LoVo (cell line): Measurements from ENCODE around the gene CMTM1.
"Not testable (repeated sequence)": the region's sequence is repeated elsewhere in the genome, so short reads cannot be mapped to it uniquely, and the experiment has no call there.

ENCODE experiments used
- DNase-seq: peaks from one replicate; pipeline ENCODE4 v3.0.0-alpha.2; 2016; ENCODE audit warnings: low spot score

Gene CMTM1

DNA sequence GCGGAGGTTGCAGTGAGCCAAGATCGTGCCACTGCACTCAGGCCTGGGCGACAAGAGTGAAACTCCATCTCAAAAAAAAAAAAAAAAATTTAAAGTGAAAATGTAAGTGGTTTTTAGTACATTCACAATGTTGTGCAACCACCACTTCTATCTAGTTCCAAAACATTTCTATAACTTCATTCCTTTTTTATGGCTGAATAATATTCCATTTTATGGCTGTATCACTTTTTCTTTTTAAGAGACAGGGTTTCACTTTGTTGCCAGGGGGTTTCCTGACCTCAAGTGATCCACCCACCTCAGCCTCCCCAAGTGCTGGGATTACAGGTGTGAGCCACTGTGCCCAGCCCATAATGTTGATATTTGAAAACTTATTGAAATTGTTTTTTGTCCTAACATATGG, 26.6 kb downstream of the CMTM1 start:
- no peak for DNase-seq

DNA sequence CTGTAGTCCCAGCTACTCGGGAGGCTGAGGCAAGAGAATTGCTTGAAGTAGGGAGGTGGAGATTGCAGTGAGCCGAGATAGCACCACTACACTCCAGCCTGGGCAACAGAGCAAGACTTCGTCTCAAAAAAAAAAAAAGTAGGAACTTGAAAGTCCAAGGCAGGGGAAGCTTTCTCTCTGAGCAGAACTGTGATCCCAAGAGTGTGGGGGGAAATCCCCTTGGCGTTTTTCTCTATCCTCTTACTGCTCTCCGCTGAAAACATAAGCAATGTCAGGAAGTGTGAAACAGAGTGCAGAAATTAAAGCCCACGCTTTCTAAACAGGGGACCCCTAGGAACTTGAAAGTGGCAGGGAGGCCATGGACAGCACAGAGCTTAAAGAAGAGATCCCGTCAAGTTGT, 28.5 kb downstream of the CMTM1 start:
- DNase-seq = no peak

DNA sequence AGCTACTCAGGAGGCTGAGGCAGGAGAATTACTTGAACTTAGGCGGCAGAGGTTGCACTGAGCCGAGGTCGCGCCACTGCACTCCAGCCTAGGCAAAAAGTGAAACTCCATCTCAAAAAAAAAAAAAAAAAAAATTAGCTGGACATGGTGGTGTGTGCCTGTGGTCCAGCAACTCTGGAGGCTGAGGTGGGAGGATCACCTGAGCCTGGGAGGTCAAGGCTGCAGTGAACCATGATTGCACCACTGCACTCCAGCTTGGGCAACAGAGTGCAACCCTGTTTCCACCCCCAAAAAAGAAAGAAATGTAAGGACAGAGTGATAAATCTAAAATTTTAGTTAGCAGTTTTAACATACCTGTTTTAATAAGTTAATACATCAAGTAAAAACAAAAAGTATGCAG, 30.3 kb downstream of the CMTM1 start:
- DNase-seq = not testable (repeated sequence)

DNA sequence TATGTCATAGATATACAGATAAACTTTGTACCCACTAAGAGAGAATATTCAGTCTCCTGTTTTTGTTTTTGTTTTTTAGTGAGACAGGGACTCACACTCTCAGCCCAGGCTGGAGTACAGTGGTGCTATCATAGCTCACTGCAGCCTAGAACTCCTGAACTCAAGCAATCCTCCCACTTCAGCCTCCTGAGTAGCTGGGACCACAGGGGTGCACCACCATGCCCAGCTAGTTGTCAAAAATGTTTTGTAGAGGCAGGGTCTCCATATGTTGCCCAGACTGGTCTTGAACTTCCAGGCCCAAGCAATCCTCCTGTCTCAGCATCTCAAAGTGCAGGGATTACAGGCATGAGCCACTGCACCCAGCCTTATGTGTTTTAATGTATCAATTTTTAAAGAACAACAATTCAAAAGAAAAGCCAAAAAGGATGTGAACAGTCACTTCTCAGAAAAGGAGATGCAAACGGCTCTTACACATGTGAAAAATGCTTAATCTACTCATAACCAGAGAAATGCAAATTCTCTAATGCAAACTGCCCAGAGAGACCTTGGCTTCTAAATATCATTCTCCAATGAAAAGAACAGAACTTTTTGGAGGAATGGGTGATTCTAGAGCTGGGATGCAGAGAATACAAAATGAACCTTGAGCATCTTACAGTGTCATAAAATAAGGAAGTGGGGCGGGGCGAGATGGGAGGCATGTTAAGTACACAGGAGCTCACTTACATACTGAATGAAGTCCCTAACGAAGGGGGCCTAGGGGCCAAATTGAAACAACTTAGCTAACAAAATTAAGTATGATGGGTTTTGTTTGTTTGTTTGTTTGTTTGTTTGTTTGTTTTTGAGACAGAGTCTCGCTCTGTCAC, 31.0 kb downstream of the CMTM1 start:
- DNase-seq = no peak

DNA sequence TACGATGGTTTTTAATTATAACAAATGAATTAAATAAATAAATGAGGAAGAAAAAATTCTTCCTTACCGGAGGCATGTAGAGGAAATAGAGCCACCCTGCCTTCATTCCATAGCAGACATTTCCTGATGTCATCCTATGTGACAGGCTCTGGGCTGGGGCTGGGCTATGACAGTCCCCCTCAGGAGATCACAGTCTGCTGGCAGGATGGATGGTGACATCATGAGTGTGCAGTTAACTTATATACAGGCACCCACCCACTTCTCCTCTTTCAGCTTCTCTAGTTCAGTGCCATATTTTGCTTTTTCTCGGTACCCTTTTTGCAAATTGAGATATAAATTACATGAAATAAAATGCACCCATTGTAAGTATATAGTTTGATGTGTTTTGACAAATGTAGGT, 31.9 kb downstream of the CMTM1 start:
- DNase-seq = no peak

DNA sequence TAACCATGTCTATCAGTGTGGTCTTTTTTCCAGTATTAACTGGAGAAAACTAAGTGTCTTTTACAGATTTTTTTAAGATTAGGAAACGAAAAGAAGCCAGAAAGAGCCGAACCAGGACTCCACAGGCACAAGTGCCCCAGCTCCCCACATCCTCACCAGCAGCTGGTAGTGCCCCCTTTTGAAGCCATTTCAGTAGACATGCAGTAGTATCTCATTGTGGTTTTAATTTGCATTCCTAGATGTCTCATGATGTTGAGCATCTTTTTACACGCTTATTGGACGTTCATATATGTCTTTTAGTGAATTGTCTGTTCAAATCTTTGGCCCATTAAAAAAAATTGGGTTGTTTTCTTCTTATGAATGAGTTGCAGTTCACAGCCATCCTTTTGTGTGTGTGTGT, 33.5 kb downstream of the CMTM1 start:
- DNase-seq = no peak

DNA sequence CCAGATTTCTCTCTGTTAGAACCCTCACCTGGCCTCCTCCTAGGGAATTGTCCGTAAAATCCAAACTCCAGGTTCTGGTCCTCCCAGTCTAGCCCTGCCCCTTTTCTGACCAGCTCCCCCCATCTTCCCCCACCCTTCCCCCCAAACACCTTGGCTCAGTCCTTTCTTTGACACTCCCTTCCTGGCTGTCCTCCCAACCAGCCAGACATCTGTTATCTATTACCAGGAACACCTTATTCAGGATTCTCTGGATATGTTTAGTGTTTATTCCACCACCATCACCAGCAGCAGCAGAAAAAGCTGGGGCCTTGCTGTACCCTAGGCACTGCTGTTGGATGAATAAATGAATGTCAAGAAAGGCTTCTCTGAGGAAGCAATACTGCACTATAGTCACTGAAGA, 34.2 kb downstream of the CMTM1 start:
- DNase-seq = no peak

DNA sequence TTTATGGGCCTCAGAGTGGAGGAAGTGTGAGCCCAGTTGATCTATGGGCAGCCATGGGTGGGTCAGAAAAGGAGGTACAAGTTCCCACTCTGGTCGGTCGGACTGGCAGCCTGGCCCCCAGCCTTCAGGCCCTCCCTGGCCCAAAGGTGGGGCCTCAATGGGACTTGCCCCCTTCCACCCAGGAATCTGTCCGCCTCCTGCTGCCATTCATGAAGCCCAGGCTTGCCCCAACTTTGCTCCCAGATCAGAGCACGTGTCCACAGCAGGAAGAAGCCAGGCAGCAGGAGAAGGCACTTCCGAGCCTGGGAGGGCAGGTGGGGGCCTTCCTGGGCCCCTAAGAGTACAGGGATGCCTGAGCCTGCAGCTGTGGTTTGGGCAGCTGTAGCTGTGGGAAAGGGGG, 35.2 kb downstream of the CMTM1 start:
- DNase-seq = no peak

DNA sequence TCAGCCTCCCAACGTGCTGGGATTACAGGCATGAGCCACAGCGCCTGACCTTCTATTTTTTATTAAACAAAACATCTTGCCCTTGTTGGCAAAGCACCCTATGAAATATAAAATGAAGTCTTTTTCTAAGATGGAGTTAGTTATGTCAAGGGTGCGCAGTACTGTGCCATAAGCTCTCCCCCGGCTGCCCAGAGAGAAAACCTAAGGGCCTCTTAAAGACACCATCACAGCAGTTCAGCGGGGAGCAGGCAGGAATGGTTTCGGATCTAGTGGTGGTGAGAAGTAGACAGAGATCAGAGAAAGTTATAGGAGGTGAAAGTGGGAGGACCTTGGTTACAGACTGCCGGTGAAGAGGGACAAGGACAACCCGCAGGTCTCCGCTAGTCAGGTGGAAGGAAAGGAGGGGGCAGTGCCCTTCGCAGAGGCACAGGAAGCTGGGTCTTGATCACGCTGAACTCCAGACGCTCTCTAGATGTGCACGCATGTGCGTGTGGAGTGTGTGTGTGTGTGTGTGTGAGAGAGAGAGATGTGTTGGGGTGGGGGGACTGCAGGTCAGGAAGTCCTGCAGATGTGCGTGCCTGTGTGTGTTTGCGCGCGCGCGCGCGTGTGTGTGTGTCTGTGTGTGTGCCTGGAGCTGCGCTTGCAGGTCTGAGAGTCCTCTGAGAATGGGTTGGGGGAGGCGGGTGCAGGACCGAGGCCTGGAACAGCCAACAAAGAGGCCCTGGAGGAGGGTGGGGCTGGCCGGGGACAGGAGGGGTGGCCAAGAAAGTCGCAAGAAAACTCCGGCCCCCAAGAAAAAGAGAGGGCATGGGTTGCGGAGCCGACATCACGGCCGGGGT, 37.5 kb downstream of the CMTM1 start:
- no peak for DNase-seq

DNA sequence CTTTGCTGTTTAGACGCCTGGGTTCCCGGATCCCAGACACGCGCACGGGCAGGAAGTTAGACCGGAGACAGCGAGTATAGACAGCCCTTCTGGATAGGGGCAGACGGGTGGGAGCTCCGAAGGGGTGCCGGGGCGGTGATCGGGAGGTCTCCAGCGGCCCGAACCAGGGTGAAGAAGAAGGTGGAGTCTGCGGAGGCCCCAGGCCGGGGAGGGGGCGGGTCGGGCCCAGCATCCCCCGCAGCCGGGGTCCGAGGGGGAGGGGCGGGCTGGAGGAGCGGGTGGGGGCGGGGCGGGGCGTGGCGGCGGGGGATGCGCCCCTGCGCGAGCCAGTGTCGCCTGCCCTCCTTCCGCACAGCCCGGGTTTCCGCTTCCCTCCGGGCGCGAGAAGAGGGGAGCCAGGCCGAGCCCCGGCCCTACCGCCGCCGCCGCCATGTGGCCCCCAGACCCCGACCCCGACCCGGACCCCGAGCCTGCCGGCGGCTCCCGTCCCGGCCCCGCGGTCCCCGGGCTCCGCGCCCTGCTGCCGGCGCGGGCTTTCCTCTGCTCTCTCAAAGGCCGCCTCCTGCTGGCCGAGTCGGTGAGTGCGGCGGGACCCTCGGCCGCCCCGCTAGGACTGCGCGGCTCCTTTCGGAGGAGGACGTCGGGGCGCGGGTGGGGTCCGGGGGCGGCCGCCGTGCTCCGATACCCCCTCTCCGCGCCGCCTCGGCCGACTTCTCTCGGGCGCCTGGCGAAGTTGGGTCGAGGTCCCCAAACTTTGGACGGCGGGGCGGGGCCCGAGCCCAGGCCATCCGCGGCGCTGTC, 38.3 kb downstream of the CMTM1 start, which contains the start of gene CMTM3:
Gene CMTM3 (plus strand): TSS at position 329 of the 801 bp plus-strand sequence. CDS start 102 bp downstream, at position 431.
- no peak for DNase-seq

DNA sequence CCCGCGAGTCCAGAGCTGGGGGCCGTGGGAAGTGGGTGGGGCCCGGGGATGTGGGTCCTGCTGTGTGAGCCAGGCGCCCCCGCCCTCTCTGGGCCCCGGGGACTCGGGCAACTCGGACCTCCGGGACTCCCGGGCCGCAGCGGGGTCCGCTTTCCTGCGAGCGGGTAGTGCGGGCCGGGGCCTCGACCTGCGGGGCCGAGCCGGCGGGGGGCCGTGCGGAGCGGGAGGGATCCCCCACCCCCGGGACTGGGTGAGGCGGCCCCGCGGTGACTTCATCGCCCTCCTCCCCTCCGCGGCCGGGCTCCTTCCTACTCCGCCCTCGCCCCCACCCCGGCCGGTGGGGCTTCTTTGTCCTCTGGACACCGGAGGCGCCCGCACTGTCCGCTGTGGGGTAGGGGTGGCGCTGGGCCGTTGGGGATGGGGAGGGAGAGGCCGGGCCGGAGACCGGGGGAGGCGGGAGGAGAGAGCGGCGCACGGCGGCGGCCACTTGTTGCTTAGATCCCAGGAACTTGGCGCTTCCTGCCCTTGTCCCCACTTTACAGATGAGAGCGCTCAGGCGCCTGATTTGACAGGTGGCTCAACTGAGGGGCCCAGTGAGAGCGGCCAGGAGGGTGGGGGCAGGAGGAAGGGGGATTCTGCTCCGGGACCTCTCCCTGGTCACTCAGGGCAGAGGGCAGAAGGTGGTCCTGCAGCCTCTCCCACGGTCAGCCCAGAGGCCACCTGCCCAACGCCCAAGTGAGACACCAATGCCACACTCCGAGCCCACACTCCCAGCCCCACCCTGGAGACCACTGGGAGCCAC, 39.1 kb downstream of the CMTM1 start:
- DNase-seq = no peak

DNA sequence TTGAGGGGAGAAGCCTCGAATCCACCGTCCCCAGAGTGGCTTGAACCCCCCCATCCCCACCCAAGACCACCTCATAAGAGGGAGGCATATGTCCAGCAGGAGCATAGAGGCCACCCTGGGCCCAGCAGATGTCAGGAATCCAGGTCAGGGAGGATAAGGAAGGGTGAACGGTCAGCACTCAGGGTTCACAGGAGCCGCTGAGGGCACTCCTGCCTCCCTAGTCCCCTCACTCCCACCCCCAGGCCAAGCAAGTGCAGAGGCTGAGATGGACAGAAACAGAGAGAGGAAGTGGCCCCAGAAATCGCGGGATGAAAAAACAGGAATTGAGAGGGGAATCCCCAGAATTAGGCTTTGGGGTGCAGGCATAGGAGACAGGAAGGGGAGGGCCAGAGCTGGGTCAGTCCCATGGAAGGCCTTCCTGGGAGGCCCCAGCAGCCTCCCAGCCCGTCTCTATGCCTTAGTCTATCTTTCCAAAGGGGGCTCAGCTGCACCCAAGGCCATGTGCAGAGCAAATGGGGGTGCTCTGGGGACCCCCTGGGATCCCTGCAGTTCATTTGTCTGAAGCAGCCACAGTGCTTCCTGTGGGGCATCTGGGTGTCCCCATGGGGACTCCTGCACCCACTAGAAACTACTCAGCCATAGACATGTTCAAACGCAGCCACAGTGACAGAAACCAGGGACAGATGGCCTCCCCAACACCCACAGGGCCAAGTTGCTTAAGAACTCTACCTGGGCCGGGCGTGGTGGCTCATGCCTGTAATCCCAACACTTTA, 39.9 kb downstream of the CMTM1 start:
- DNase-seq = no peak

DNA sequence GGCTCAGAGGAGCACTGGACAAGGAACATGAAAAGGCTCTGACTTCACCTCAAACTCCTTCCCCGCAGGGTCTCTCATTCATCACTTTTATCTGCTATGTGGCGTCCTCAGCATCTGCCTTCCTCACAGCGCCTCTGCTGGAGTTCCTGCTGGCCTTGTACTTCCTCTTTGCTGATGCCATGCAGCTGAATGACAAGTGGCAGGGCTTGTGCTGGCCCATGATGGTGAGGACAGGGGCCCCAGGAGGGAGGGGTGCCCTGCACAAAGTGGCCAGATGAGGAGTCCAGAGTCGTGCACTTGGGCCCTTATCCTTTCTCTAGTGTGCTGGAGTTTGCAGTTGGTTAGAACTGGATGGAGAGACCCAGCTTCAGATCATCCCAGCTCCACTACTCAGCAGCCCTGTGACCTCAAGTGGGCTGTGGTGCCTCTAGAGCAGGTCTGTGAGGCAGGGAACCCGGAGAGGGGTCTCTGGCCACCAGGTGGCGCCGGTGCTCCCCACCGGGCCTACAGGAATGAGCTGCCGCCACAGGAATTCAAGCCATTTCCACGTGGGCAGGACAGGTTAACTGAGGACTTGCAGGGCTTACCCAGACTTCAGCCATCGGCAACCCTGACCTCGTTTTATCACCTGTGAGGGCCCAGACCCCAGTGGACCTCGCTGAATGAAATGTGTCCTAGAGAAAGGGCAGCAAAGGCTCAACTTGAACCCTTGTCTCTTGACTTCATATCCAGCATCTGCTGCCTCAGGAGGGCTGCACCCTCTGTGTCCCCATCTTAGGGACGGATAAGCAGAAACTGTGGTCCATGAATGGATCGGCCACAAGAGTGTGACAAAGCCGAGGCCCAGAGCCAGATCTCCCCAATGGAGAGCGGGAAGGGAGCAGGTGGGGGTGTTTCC, 42.3 kb downstream of the CMTM1 start:
- DNase-seq = peak; percentile 87

DNA sequence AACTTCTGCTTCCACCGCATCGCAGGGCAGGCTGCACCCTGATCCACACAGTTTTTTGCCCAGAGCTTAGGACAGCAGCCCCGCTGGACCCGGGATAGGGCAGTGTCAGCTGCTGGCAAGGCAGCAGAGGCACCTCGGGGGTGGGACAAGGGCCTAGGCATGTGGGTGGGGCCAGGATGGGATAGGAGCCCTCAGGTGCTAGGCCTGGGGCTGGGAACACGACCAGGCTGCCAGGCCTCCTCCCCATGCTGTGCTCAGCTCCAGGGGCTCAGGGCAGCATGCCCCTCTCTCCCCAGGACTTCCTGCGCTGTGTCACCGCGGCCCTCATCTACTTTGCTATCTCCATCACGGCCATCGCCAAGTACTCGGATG, 42.9 kb downstream of the CMTM1 start:
- no peak for DNase-seq

DNA sequence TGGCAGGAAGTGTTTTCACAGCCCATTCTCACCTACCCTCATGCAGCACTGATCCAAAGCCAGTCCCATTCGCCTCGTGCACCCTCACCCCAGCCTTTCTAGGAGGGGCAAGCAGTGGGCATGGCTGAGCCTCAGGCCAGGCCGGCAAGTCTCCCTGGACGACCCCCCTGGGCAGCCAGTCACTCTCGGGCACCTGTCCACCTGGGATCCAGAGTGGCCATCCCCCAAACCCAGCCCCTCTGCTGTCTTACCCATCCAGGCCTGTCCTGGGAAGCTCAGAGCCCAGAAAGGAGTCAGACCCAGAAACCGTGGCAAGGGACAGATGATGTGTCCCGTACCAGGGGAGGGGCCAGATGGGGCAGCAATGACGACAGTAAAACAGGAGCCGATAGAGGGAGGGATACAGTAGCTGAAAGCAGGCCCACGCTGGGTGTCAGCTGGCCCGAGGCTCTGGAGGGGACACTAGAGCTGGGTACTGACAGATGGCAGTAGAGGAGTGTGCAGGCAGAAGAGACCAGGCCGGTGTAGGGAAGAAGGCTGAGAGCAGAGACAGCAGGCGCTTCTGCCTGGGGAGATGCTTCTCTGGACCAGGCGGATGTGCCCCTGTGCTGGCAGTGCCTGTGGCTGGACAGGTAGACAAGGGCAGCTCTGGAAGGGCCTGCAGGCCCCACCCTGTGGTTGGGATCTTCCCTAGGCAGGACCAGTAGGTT, 44.0 kb downstream of the CMTM1 start:
- no peak for DNase-seq

DNA sequence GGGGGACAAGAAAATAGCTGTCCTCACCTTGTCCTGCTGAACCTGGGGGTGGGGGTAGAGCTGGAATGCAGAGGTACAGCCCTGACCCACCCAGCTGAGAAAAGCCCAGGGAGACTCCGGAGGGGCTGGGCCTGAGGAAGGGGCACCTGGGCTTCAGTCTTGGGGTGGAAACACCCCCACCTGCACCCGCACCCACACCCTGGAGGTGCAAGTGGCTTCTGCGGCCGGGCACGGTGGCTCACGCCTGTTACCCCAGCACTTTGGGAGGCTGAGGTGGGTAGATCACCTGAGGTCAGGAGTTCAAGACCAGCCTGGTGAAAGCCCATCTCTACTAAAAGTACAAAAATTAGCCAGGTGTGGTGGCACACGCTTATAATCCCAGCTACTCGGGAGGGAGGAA, 45.7 kb downstream of the CMTM1 start:
- DNase-seq = not testable (repeated sequence)

DNA sequence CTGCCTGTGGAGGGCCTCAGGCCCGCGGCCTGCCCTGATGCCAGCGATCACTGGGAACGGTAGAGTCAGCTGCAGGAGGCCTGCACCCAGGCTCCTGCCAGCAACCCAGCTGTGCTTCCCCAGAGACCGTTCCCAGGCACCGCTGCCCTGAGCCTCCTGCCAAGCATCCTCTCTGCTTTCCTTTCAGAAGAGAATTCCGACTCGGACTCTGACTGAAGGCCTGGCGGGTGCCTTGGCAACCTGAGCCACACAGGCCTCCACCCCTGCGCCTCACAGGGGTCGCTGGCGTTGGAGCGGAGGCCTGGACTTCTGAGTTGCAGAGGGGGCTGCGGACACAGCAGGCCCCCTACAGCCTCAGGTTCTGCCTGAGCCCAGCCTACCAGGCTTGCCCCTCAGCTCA, 46.2 kb downstream of the CMTM1 start:
- DNase-seq = no peak

DNA sequence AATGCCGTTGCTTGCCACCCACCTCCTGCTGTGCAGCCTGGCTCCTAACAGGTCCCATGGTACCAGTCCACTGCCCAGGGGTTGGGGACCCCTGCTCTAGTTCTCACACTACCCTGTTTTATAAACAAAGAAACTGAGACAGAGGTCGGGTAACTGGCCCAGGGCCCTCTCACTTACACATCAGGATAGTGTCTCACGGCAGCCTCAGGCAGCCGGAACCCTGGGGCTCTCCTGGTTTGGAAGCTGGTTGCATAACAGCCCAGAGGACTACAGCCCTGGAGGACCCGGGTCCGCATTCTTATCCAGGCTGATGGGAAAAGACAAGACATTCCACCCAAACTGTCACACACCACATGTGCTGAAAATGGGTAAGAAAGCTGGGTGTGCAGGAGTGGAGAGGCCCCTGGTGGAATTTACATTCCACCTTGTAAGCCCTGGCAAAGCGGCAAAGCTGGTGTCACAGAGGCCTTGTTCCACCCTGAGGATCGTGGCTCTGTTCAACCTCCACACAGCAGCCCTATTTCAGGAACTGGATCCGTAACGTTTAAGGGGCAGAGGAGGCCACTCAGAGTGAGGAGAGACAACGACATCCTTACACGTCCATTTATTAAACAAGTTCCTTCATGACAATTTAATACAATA, 48.0 kb downstream of the CMTM1 start:
- DNase-seq = no peak

DNA sequence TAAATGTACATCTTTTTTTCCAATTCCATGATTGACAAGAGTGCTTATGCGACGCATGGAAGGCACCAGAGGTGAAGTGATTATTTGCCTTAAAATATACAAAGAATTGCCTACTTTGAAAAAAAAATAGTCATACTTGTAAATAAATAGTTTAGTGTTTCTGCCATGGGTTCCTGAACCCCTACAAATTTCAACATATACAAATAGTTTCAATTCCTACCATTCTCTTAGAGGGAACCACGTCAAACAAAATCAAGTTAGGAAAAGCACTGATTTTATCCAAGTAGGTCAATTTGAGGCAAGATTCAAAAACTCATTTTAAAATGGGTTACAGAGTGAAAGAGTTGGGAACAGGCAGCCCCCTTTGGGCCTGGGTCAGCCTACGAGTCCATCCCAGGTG, 49.9 kb downstream of the CMTM1 start:
- no peak for DNase-seq
